Measurements from ENCODE around the gene ZNF467.

GRCh38 chr7:149727899-149728476, 45.4 kb downstream of the ZNF467 start:
- TF ChIP-seq, protein P1, sequence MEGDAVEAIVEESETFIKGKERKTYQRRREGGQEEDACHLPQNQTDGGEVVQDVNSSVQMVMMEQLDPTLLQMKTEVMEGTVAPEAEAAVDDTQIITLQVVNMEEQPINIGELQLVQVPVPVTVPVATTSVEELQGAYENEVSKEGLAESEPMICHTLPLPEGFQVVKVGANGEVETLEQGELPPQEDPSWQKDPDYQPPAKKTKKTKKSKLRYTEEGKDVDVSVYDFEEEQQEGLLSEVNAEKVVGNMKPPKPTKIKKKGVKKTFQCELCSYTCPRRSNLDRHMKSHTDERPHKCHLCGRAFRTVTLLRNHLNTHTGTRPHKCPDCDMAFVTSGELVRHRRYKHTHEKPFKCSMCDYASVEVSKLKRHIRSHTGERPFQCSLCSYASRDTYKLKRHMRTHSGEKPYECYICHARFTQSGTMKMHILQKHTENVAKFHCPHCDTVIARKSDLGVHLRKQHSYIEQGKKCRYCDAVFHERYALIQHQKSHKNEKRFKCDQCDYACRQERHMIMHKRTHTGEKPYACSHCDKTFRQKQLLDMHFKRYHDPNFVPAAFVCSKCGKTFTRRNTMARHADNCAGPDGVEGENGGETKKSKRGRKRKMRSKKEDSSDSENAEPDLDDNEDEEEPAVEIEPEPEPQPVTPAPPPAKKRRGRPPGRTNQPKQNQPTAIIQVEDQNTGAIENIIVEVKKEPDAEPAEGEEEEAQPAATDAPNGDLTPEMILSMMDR (IDR thresholded peaks at IDR 0.05; ENCODE audit: insufficient read depth, low read length), result no peak
- TF ChIP-seq GABPA (IDR thresholded peaks at IDR 0.05; ENCODE audit: low read depth) (no peak), POLR2AphosphoS5 (IDR thresholded peaks at IDR 0.05; ENCODE audit: low read depth) (no peak), SPI1 (IDR thresholded peaks at IDR 0.05; ENCODE audit: borderline replicate concordance, low read depth) (no peak)
- TF ChIP-seq, protein P2, sequence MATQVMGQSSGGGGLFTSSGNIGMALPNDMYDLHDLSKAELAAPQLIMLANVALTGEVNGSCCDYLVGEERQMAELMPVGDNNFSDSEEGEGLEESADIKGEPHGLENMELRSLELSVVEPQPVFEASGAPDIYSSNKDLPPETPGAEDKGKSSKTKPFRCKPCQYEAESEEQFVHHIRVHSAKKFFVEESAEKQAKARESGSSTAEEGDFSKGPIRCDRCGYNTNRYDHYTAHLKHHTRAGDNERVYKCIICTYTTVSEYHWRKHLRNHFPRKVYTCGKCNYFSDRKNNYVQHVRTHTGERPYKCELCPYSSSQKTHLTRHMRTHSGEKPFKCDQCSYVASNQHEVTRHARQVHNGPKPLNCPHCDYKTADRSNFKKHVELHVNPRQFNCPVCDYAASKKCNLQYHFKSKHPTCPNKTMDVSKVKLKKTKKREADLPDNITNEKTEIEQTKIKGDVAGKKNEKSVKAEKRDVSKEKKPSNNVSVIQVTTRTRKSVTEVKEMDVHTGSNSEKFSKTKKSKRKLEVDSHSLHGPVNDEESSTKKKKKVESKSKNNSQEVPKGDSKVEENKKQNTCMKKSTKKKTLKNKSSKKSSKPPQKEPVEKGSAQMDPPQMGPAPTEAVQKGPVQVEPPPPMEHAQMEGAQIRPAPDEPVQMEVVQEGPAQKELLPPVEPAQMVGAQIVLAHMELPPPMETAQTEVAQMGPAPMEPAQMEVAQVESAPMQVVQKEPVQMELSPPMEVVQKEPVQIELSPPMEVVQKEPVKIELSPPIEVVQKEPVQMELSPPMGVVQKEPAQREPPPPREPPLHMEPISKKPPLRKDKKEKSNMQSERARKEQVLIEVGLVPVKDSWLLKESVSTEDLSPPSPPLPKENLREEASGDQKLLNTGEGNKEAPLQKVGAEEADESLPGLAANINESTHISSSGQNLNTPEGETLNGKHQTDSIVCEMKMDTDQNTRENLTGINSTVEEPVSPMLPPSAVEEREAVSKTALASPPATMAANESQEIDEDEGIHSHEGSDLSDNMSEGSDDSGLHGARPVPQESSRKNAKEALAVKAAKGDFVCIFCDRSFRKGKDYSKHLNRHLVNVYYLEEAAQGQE (IDR thresholded peaks at IDR 0.05; ENCODE audit: insufficient replicate concordance, low read depth), result no peak
